Endothelial cell of umbilical vein (primary cell): Measurements from ENCODE around the gene ESRRB. TPM values are rescaled to one million over a fixed set of nuclear protein-coding genes. Genes with fewer than 3 reads are reported as not detected.

Experiments used
- BruUV-seq: library from RNA; stranded (reverse); fragments of 400-500 nt; replicated peaks from 2 replicates; lab custom pipeline; 2021; lab: Mats Ljungman, UMichigan
- CTCF ChIA-PET: fragments of 300-600, 350-600 bp; sonication (Branson Sonifier 250); formaldehyde crosslinking; loops from one replicate; lab custom pipeline; 2021; ENCODE audit warnings: antibody characterized with exemption, inconsistent platforms; lab: Charles Lee
- POLR2A ChIA-PET: fragments of 300-600, 350-600 bp; sonication (Branson Sonifier 250); formaldehyde crosslinking; loops from one replicate; lab custom pipeline; 2021; ENCODE audit warnings: antibody characterized with exemption, inconsistent platforms; lab: Charles Lee
- DNase-seq: peaks from one replicate; pipeline ENCODE4 v3.0.0-alpha.2; 2011; ENCODE audit warnings: low read depth, low spot score
- FAIRE-seq: peaks from 2 replicates; lab custom pipeline; 2011; peaks lifted over from hg19 to GRCh38; lab: Jason Lieb, UNC
- H2AFZ ChIP-seq: 2 replicates; pipeline ENCODE4 v1.6.0; 2012; ENCODE audit warnings: low read depth, low read length, control low read depth, inconsistent platforms
- H3K27ac ChIP-seq: 2 replicates; pipeline ENCODE4 v1.5.1; 2011; ENCODE audit warnings: low read depth, mild to moderate bottlenecking, control low read depth, low read length, moderate library complexity; ENCODE audit not compliant: insufficient read depth
- H3K27me3 ChIP-seq, 2 experiments: 2 replicates each; pipeline versions ENCODE4 v1.6.0 to v1.6.1; 2011; ENCODE audit warnings: low read length in 2 of 2, mixed read lengths in 1 of 2; ENCODE audit not compliant: control insufficient read depth in 2 of 2, insufficient read depth in 2 of 2
- H3K36me3 ChIP-seq, 2 experiments: 2 replicates in 1 of 2; 3 replicates in 1 of 2; pipeline ENCODE4 v1.5.1; 2011; ENCODE audit warnings: low read length in 2 of 2, mild to moderate bottlenecking in 1 of 2, moderate library complexity in 1 of 2; ENCODE audit not compliant: control insufficient read depth in 2 of 2, insufficient read depth in 2 of 2; ENCODE audit errors: extremely low read depth in 1 of 2
- H3K4me1 ChIP-seq: 3 replicates; pipeline ENCODE4 v1.5.1; 2011; ENCODE audit warnings: mild to moderate bottlenecking, low read length; ENCODE audit not compliant: control insufficient read depth, insufficient read depth; ENCODE audit errors: extremely low read depth
- H3K4me2 ChIP-seq: 2 replicates; pipeline ENCODE4 v1.6.1; 2011; ENCODE audit warnings: low read length, control low read depth, mixed read lengths; ENCODE audit not compliant: insufficient read depth
- H3K4me3 ChIP-seq, 3 experiments: fragments of 200-600 bp in 1 of 3; sonication (generic), shearing (Covaris generic) in 1 of 3; replicated peaks in 1 of 3; 2 replicates each; pipeline ENCODE4 v1.5.1; 2011 to 2016; ENCODE audit warnings: control low read depth in 3 of 3, low read length in 3 of 3, mild to moderate bottlenecking in 2 of 3, inconsistent platforms in 1 of 3, low read depth in 1 of 3, moderate library complexity in 1 of 3; ENCODE audit not compliant: insufficient read depth in 1 of 3
- H3K79me2 ChIP-seq: 2 replicates; pipeline ENCODE4 v1.6.0; 2012; ENCODE audit warnings: low read length, inconsistent platforms; ENCODE audit not compliant: control insufficient read depth, insufficient read depth
- H3K9ac ChIP-seq: replicated peaks from 2 replicates; pipeline ENCODE3; 2011; ENCODE audit warnings: low read length, control low read depth; ENCODE audit not compliant: insufficient read depth; ENCODE audit errors: extremely low read depth
- H3K9me1 ChIP-seq: replicated peaks from 3 replicates; pipeline ENCODE4 v1.6.0; 2011; ENCODE audit warnings: mild to moderate bottlenecking, low read length; ENCODE audit not compliant: control insufficient read depth, insufficient read depth; ENCODE audit errors: extremely low read depth
- H3K9me3 ChIP-seq: replicated peaks from 2 replicates; pipeline ENCODE4 v1.5.1; 2012; ENCODE audit warnings: low read length, inconsistent platforms; ENCODE audit not compliant: control insufficient read depth, insufficient read depth
- H4K20me1 ChIP-seq: replicated peaks from 2 replicates; pipeline ENCODE3; 2011; ENCODE audit warnings: mild to moderate bottlenecking, low read length; ENCODE audit not compliant: control insufficient read depth, insufficient read depth; ENCODE audit errors: extremely low read depth
- CTCF ChIP-seq, 2 donors: IDR thresholded peaks; 1 replicate in 1 of 2; 2 replicates in 1 of 2; pipeline ENCODE4 v1.5.1; 2011; ENCODE audit warnings: low read length in 2 of 2, mild to moderate bottlenecking in 2 of 2, moderate library complexity in 2 of 2, control low read depth in 1 of 2, inconsistent platforms in 1 of 2, low read depth in 1 of 2; ENCODE audit not compliant: insufficient read depth in 1 of 2; ENCODE audit errors: extremely low read depth in 1 of 2
- EZH2 ChIP-seq: IDR thresholded peaks from 2 replicates; pipeline ENCODE4 v1.6.1; 2012; ENCODE audit warnings: borderline replicate concordance, low read depth, mild to moderate bottlenecking, moderate library complexity, low read length, inconsistent platforms; ENCODE audit not compliant: severe bottlenecking
- FOS ChIP-seq: IDR thresholded peaks from 2 replicates; pipeline ENCODE4 v1.6.1; 2011; ENCODE audit warnings: mild to moderate bottlenecking, low read length, moderate library complexity, borderline replicate concordance; ENCODE audit not compliant: insufficient read depth
- GATA2 ChIP-seq: IDR thresholded peaks from 2 replicates; pipeline ENCODE4 v1.7.0; 2011; ENCODE audit warnings: low read depth, mild to moderate bottlenecking, moderate library complexity, mixed read lengths, low read length; ENCODE audit not compliant: insufficient read length, insufficient read depth
- MAX ChIP-seq: IDR thresholded peaks from 2 replicates; pipeline ENCODE4 v1.6.1; 2011; ENCODE audit not compliant: insufficient read depth, insufficient read length
- MYC ChIP-seq: IDR thresholded peaks from one replicate; pipeline ENCODE4 v1.6.1; 2011; ENCODE audit warnings: mild to moderate bottlenecking, low read depth, low read length
- POLR2A ChIP-seq: IDR thresholded peaks from 2 replicates; pipeline ENCODE4 v1.6.1; 2012; ENCODE audit warnings: low read depth, mild to moderate bottlenecking, control low read depth, low read length
- POLR2AphosphoS5 ChIP-seq: IDR thresholded peaks from 2 replicates; pipeline ENCODE4 v1.6.1; 2012; ENCODE audit warnings: low read depth, mild to moderate bottlenecking, control low read depth, low read length, moderate library complexity; ENCODE audit not compliant: insufficient read depth
- dilution Hi-C: fragments of 300-500 bp; cut with MboI; formaldehyde crosslinking; loops from one replicate; pipeline ENCODE4 v1.15.0; 2019; ENCODE audit warnings: low sequenced_read_pairs; ENCODE audit not compliant: extremely low pct_ligation_motif_present
- intact Hi-C: fragments of 100-400 bp; cut with micrococcal nuclease; formaldehyde crosslinking; loops from one replicate; pipeline ENCODE4 v1.10.0; 2022
- polyA plus RNA-seq, 4 experiments: library from polyadenylated mRNA; depleted of rRNA in 3 of 4; stranded (reverse) in 3 of 4; unstranded in 1 of 4; fragments of >200 nt; gene quantifications; 2 replicates each; pipeline versions ENCODE4 v1.2.1 to v1.2.3, GENCODE V29; 2011 to 2012; ENCODE audit warnings: missing spikeins in 1 of 4
- total RNA-seq: library from RNA; stranded (reverse); gene quantifications from 2 replicates; pipeline ENCODE4 v1.2.3, GENCODE V29; 2021

The ESRRB gene
- total and polyA plus RNA-seq, 2 donors (not counting 3 experiments of a cell fraction or from before 2014, with no cell fraction given), result not detected

GRCh38 chr14:76412501-76412900 lies 36.6 kb downstream of the ESRRB start:
- Histone ChIP-seq H3K4me3 (no peak overlapping the region), H3K9me3 (no peaks in the 10 kb centered on the region), H3K27ac (no peak overlapping the region), H3K4me1 (no peaks in the 10 kb centered on the region), H3K27me3 (peaks cover 13 to 21% of the 10 kb centered on the region in 2 experiments), H3K9me1 (no peaks in the 10 kb centered on the region), H3K79me2 (no peaks in the 10 kb centered on the region), H3K4me2 (no peak overlapping the region), H2AFZ (no peak overlapping the region), H3K36me3 (no peaks in the 10 kb centered on the region), H4K20me1 (no peaks in the 10 kb centered on the region), H3K9ac (no peak overlapping the region)
- dilution Hi-C loops, result no loop called here
- POLR2A ChIA-PET, result no interaction called here
- BruUV-seq, result no TSS peak
- CTCF ChIA-PET, result interaction anchor here (1.5 kb wide), 1 partner anchor 362 kb away, joined by 5 read pairs; no protein-coding TSS in a partner anchor
- no peak for DNase-seq
- TF ChIP-seq POLR2A (no peak), EZH2 (no peak), POLR2AphosphoS5 (no peak), FOS (no peak), CTCF (IDR thresholded peaks at IDR 0.05; ENCODE audit: extremely low read depth in 1 of 2, insufficient read depth in 1 of 2, low read depth in 1 of 2, low read length in 2 of 2) (no peak), MYC (no peak), GATA2 (no peak), MAX (no peak)
- FAIRE-seq, result no peak
- intact Hi-C loops, result no loop called here
